DND-41 (cell line): ENCODE data around the gene GRIN1.
"Not testable (repeated sequence)": the region's sequence is repeated elsewhere in the genome, so short reads cannot be mapped to it uniquely, and the experiment has no call there.

Experiments used
- EZH2 ChIP-seq: IDR thresholded peaks from 3 replicates; pipeline ENCODE4 v1.6.1; 2012; ENCODE audit warnings: borderline replicate concordance, low read depth, mild to moderate bottlenecking, moderate library complexity, low read length, inconsistent platforms; ENCODE audit not compliant: severe bottlenecking
- TF ChIP-seq, protein P1 (sequence below): IDR thresholded peaks from 2 replicates; pipeline ENCODE4 v1.5.1; 2012; ENCODE audit warnings: borderline replicate concordance, low read length, moderate library complexity, mild to moderate bottlenecking; ENCODE audit not compliant: poor library complexity, severe bottlenecking; ENCODE audit errors: extremely low read depth

- TF ChIP-seq, protein P1, sequence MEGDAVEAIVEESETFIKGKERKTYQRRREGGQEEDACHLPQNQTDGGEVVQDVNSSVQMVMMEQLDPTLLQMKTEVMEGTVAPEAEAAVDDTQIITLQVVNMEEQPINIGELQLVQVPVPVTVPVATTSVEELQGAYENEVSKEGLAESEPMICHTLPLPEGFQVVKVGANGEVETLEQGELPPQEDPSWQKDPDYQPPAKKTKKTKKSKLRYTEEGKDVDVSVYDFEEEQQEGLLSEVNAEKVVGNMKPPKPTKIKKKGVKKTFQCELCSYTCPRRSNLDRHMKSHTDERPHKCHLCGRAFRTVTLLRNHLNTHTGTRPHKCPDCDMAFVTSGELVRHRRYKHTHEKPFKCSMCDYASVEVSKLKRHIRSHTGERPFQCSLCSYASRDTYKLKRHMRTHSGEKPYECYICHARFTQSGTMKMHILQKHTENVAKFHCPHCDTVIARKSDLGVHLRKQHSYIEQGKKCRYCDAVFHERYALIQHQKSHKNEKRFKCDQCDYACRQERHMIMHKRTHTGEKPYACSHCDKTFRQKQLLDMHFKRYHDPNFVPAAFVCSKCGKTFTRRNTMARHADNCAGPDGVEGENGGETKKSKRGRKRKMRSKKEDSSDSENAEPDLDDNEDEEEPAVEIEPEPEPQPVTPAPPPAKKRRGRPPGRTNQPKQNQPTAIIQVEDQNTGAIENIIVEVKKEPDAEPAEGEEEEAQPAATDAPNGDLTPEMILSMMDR, result not testable (repeated sequence)
- not testable (repeated sequence) for TF ChIP-seq EZH2
Observed at GRCh38 chr9:137118092-137118603, 20.8 kb upstream of the GRIN1 start.
